HG02610 (cell line): ENCODE data around the gene SLF1.

Experiments used
- ATAC-seq: cut with Tn5 transposase; IDR thresholded peaks from one replicate; pipeline ENCODE4 v1.9.1; 2021; ENCODE audit warnings: mild to moderate bottlenecking, moderate library complexity; ENCODE audit not compliant: unreplicated experiment

Gene SLF1

GRCh38 chr5:94660506-94660905, 42.0 kb downstream of the SLF1 start:
- no peak for ATAC-seq

- no peak for ATAC-seq
Observed at GRCh38 chr5:94661086-94661485, 42.6 kb downstream of the SLF1 start.

- ATAC-seq = no peak
Observed at GRCh38 chr5:94667937-94668336, 49.5 kb downstream of the SLF1 start.

- no peak for ATAC-seq
Observed at GRCh38 chr5:94670726-94671125, 52.3 kb downstream of the SLF1 start.

DNA sequence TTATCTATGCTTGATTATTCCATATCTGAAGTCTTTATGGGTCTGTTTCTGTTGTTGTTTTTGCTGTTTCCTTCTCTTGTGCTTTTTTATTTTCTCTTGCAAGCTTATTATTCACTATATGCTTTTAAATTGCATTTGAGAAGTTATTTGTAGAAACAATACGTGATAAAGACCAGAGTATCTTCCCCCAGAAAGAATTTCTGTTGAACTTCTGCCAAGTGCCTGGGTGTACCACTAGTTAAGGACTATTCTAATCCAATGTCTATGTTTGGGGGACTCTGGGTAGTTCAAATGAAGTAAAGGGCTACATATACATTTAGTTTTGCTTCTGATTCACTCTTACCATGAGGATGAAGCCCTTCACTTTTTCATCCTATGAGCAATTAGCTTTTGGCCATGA, 54.3 kb downstream of the SLF1 start:
- no peak for ATAC-seq

DNA sequence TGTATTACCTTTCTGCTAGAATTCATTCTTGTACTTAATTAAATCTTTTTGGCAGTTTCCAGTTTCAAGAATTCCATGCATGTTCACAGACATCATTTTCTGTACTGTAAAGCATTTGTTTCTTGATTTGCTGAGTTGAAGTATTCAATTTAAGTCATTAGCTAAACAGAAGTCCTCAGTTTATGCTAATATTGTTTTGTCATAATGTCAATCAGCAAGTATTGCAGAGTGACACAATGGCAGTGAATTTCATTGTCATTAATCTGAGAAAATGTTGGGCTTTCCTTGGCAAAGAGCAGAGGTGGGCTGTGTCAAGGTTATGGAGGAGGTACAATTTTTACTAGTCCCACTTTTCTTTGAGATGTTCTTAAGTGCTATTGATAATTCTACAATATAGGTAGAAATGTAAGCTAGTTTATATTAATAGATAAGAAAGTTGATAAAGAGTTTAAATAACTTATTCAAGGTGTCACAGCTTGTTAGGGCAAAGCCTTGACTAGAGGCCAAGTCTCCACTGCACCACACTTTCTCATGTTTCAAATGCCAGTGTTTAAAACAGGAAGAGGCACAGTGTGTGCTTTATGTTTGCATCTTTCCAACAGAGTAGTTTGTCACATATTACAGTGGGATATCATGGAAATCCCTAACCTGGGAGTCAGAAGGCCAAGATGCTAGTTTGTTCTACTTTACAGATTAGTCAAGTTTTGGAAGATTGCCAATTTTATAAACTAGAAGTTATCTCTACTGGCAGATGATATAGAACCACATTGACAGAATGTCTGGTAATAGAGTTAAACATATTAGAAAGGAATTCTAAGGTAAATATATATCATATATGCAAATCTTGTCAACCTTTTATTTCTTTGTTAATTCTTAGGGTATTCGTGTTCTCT, 56.3 kb downstream of the SLF1 start:
- no peak for ATAC-seq

GRCh38 chr5:94675965-94676618, 57.6 kb downstream of the SLF1 start:
- no peak for ATAC-seq

- ATAC-seq = no peak
Observed at GRCh38 chr5:94682814-94683520, 64.5 kb downstream of the SLF1 start.

- no peak for ATAC-seq
Observed at GRCh38 chr5:94689908-94690307, 71.4 kb downstream of the SLF1 start.

DNA sequence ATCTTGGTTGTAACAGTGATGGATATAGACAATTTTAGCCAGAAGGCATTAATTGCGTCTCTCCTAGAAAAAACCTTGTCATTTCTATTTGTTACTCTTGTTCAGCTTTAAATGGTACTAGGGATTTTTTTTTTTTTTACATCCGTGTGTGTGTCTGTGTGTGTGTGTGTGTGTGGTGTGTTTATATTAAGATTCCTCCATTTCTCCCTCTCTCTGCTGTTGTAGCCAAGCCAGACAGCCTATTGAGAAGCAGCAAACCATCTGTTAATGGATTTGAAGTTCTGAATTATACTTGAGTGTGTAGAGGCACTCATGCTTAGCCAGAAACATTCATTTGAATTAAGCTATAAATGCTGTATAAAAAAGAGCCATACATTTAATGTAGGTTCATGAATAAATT, 72.3 kb downstream of the SLF1 start:
- ATAC-seq = no peak

- no peak for ATAC-seq
Observed at GRCh38 chr5:94691291-94691690, 72.8 kb downstream of the SLF1 start.

- no peak for ATAC-seq
Observed at GRCh38 chr5:94691949-94692348, 73.5 kb downstream of the SLF1 start.

DNA sequence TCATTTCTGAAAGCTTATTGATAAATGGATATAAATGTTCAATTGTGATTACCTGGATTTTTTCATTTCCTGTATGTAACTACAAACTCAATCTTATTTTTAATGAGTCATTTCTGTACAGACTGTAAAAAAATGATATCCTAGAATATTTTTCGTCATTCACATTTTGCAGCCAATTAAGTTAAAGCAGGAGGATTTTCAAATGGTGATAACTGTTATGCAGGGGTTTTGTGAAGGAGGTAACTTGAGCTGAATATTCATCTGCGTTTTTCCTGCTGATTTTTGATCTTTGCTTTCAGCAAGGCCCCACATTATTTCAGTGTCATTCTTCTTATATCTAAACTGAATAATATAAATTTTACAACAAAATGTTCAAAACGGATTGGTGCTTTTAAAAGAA, 74.1 kb downstream of the SLF1 start:
- no peak for ATAC-seq

GRCh38 chr5:94693043-94693822, 74.8 kb downstream of the SLF1 start:
- ATAC-seq = no peak

- ATAC-seq = no peak
Observed at GRCh38 chr5:94693845-94694370, 75.4 kb downstream of the SLF1 start.

DNA sequence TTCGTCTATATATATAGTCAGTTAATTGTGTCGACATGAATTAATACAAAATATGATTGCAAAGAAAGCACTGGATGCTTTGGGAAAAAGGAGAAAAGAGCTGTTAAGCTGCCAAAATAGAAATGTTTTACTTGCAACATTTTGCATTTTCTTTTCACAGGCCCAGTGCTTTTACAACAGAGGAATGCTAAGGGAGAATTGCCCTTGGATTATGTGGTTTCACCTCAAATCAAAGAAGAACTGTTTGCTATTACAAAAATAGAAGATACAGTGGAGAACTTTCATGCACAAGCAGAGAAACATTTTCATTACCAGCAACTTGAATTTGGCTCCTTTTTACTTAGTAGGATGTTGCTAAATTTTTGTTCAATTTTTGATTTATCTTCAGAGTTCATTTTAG, 76.2 kb downstream of the SLF1 start:
- no peak for ATAC-seq

GRCh38 chr5:94698197-94698596, 79.7 kb downstream of the SLF1 start:
- ATAC-seq = no peak

- ATAC-seq = no peak
Observed at GRCh38 chr5:94699562-94699961, 81.1 kb downstream of the SLF1 start.

- peak; percentile 82 for ATAC-seq
Observed at GRCh38 chr5:94700592-94700991, 82.1 kb downstream of the SLF1 start.

DNA sequence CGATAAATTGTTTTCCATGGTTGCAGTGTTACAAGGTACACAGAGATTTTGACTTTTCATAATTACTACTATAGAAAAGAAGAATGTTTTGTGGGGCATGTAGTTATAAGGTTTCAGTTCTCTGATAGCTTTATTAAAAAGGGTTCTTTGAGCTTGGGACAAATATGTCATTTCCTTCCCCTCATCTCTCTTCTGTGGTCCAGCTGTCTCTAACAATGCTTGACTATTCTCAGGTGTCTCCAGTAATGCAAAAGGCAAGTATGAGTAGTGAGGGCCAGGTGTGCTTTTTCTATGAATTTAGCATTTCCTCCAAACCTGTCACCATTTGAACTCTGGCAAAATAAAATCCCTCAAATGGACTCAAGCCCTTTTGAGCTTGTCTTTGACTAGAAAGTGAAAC, 84.3 kb downstream of the SLF1 start:
- ATAC-seq = peak; percentile 76

GRCh38 chr5:94705427-94705826, 87.0 kb downstream of the SLF1 start:
- ATAC-seq = no peak
